ENCODE results near the gene CLEC5A. TPM values are rescaled to one million over a fixed set of nuclear protein-coding genes. Genes with fewer than 3 reads are reported as not detected.

CLEC5A gene
- total RNA-seq, 6 experiments from 2014 or later = not detected

DNA sequence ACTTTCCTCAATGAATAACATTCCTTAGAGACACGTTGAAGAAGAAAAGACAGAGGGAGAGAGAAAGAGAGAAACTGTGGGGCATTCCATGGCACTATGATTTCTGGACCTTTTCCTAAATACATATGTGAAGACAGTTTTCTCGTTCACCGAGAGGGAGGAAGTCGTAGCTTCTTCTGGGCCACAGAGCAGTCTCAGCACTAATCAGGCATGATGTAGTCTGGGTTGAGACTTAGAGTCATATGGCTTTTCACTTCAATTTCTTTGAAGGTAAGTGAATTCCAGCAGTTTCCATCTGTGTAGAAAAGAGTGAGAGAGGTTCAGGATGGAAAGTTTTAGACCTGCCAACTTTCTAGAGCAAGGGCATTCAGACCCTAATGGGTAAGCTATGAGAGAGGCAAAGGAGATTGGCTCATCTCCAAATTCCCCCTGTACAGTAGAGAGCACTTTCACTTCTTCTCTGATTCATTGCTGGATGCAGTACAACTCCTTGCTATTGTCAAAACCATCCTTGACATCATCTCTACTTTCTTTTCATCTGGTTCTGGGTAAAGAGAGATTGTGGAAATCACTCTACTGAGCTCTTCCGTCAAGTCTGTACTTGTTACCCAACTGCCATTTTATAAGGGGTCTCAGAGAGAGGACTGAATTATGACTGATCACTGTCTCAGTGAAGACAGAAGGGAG, 62.1 kb downstream of the CLEC5A start:
- Mint-ChIP-seq H3K9me3 (peaks cover 57% of the 10 kb centered on the region), H3K4me1 (ENCODE audit: low read depth) (no peaks in the 10 kb centered on the region), H3K36me3 (ENCODE audit: low read depth) (no peaks in the 10 kb centered on the region), H3K4me3 (no peak overlapping the region), H3K27me3 (ENCODE audit: insufficient read depth) (peaks cover 1% of the 10 kb centered on the region; the same call in 1 of the 2 replicates), H3K27ac (no peak overlapping the region)
- no peak for DNase-seq
- no peak for TF ChIP-seq CTCF (IDR thresholded peaks at IDR 0.05)

- Mint-ChIP-seq H3K4me1 (ENCODE audit: low read depth) (no peaks in the 10 kb centered on the region), H3K27me3 (ENCODE audit: insufficient read depth) (peaks cover 1% of the 10 kb centered on the region; the same call in 1 of the 2 replicates), H3K27ac (no peak overlapping the region), H3K9me3 (peaks cover 49% of the 10 kb centered on the region), H3K4me3 (no peak overlapping the region), H3K36me3 (ENCODE audit: low read depth) (no peaks in the 10 kb centered on the region)
- no peak for DNase-seq
- TF ChIP-seq CTCF (IDR thresholded peaks at IDR 0.05) = no peak
These were observed 65.8 kb downstream of the CLEC5A start for GRCh38 chr7:141880960-141881359.

- no peak for DNase-seq
- no peak overlapping the region for H3K4me3 Mint-ChIP-seq
- H3K4me1 Mint-ChIP-seq (ENCODE audit: low read depth) = no peaks in the 10 kb centered on the region
- TF ChIP-seq CTCF (IDR thresholded peaks at IDR 0.05) = no peak
- H3K36me3 Mint-ChIP-seq (ENCODE audit: low read depth) = no peaks in the 10 kb centered on the region
- H3K27ac Mint-ChIP-seq = no peak overlapping the region
- H3K27me3 Mint-ChIP-seq (ENCODE audit: insufficient read depth) = no peaks in the 10 kb centered on the region; the same call in 1 of the 2 replicates
- H3K9me3 Mint-ChIP-seq = peaks cover 29% of the 10 kb centered on the region
These were observed 69.4 kb downstream of the CLEC5A start for GRCh38 chr7:141877365-141877764.

Other genes starting within 250 kb of the CLEC5A start
- gene DENND11, start 244.8 kb downstream of the CLEC5A start, total RNA-seq (2021; fragmentation: NEBNext Ultra II Directional; extraction: Animal tissue kit (Norgen Biotek cat#: 25700)) = 1 to 10 TPM; 3.4 to 3.8 (median 3.6) TPM
- gene WEE2, start 238.6 kb downstream of the CLEC5A start, total RNA-seq (2021; fragmentation: NEBNext Ultra II Directional; extraction: Animal tissue kit (Norgen Biotek cat#: 25700)) = not detected
- gene SSBP1, start 208.6 kb downstream of the CLEC5A start, total RNA-seq (2021; fragmentation: NEBNext Ultra II Directional; extraction: Animal tissue kit (Norgen Biotek cat#: 25700)) = 100 to 1,000 TPM; 122 to 180 (median 147) TPM
- under 1 TPM in 2 of 6 experiments, not detected in 4; 0.17 to 0.26 TPM for gene TAS2R3, start 182.9 kb downstream of the CLEC5A start, total RNA-seq (2021; fragmentation: NEBNext Ultra II Directional; extraction: Animal tissue kit (Norgen Biotek cat#: 25700))
- gene TAS2R4, start 170.3 kb downstream of the CLEC5A start, total RNA-seq (2021; fragmentation: NEBNext Ultra II Directional; extraction: Animal tissue kit (Norgen Biotek cat#: 25700)) = under 1 TPM in 3 of 6 experiments, not detected in 3; 0.07 to 0.12 (median 0.07) TPM
- gene TAS2R5, start 156.8 kb downstream of the CLEC5A start, total RNA-seq (2021; fragmentation: NEBNext Ultra II Directional; extraction: Animal tissue kit (Norgen Biotek cat#: 25700)) = under 1 TPM in 4 of 6 experiments, not detected in 2; 0.17 to 0.21 (median 0.18) TPM
- not detected for gene PRSS37, start 105.5 kb downstream of the CLEC5A start, total RNA-seq (2021; fragmentation: NEBNext Ultra II Directional; extraction: Animal tissue kit (Norgen Biotek cat#: 25700))
- not detected for gene OR9A4, start 30.6 kb downstream of the CLEC5A start, total RNA-seq (2021; fragmentation: NEBNext Ultra II Directional; extraction: Animal tissue kit (Norgen Biotek cat#: 25700))
- not detected for gene TAS2R38, start 26.8 kb upstream of the CLEC5A start, total RNA-seq (2021; fragmentation: NEBNext Ultra II Directional; extraction: Animal tissue kit (Norgen Biotek cat#: 25700))
- under 1 TPM in 5 of 6 experiments, not detected in 1; 0.03 to 0.07 (median 0.05) TPM for gene MGAM, start 48.9 kb upstream of the CLEC5A start, total RNA-seq (2021; fragmentation: NEBNext Ultra II Directional; extraction: Animal tissue kit (Norgen Biotek cat#: 25700))
- gene MGAM2, start 164.7 kb upstream of the CLEC5A start, total RNA-seq (2021; fragmentation: NEBNext Ultra II Directional; extraction: Animal tissue kit (Norgen Biotek cat#: 25700)) = not detected